Measurements from ENCODE around the gene FAM131A. TPM values are rescaled to one million over a fixed set of nuclear protein-coding genes. Genes with fewer than 3 reads are reported as not detected.

Gene FAM131A
- total RNA-seq (2014; rRNA removed; shearing (Covaris generic)): 10.7 and 12.6 TPM in 2 replicates
- polyA plus RNA-seq (2014; cell fraction: nucleus; rRNA removed): 22.3 and 25.4 TPM in 2 replicates

GRCh38 chr3:184337399-184337714, at the start of gene FAM131A:
Gene FAM131A (plus strand): TSS chr3:184337600. CDS start chr3:184337631, 31 bp downstream.
- no peak for DNase-seq (ENCODE audit: extremely low read depth, low read depth)

GRCh38 chr3:184289426-184289938, 47.9 kb upstream of the FAM131A start:
- DNase-seq (ENCODE audit: extremely low read depth, low read depth): peak; percentile 42

GRCh38 chr3:184290331-184290730, 47.1 kb upstream of the FAM131A start:
- no peak for DNase-seq (ENCODE audit: extremely low read depth, low read depth)

GRCh38 chr3:184291044-184291737, 46.2 kb upstream of the FAM131A start:
- no peak for DNase-seq (ENCODE audit: extremely low read depth, low read depth)

- DNase-seq (ENCODE audit: extremely low read depth, low read depth): no peak
Measured at GRCh38 chr3:184291738-184292445, 45.5 kb upstream of the FAM131A start.

GRCh38 chr3:184295771-184296170, 41.6 kb upstream of the FAM131A start:
- DNase-seq (ENCODE audit: extremely low read depth, low read depth): no peak

GRCh38 chr3:184296616-184297015, 40.8 kb upstream of the FAM131A start:
- DNase-seq (ENCODE audit: extremely low read depth, low read depth): no peak

- DNase-seq (ENCODE audit: extremely low read depth, low read depth): peak; percentile 91
Measured at GRCh38 chr3:184298759-184299487, 38.5 kb upstream of the FAM131A start, which contains the start of gene PSMD2. Gene PSMD2 (plus strand): TSS chr3:184299241. CDS start chr3:184299267, 26 bp downstream.

GRCh38 chr3:184299488-184300377, 37.7 kb upstream of the FAM131A start:
- no peak for DNase-seq (ENCODE audit: extremely low read depth, low read depth)

- DNase-seq (ENCODE audit: extremely low read depth, low read depth): no peak
Measured at GRCh38 chr3:184300378-184300720, 37.1 kb upstream of the FAM131A start.

GRCh38 chr3:184305577-184305976, 31.8 kb upstream of the FAM131A start:
- no peak for DNase-seq (ENCODE audit: extremely low read depth, low read depth)

- no peak for DNase-seq (ENCODE audit: extremely low read depth, low read depth)
Measured at GRCh38 chr3:184306341-184306972, 30.9 kb upstream of the FAM131A start.

- no peak for DNase-seq (ENCODE audit: extremely low read depth, low read depth)
Measured at GRCh38 chr3:184307915-184308314, 29.5 kb upstream of the FAM131A start.

- no peak for DNase-seq (ENCODE audit: extremely low read depth, low read depth)
Measured at GRCh38 chr3:184308744-184309143, 28.7 kb upstream of the FAM131A start.

- DNase-seq (ENCODE audit: extremely low read depth, low read depth): no peak
Measured at GRCh38 chr3:184311633-184312032, 25.8 kb upstream of the FAM131A start.

GRCh38 chr3:184314363-184314699, 23.1 kb upstream of the FAM131A start, which contains the start of gene EIF4G1:
Gene EIF4G1 (plus strand): TSS chr3:184314606. CDS start chr3:184315797, 1,191 bp downstream.
- peak; percentile 83 for DNase-seq (ENCODE audit: extremely low read depth, low read depth)

- no peak for DNase-seq (ENCODE audit: extremely low read depth, low read depth)
Measured at GRCh38 chr3:184314700-184315542, 22.5 kb upstream of the FAM131A start.

GRCh38 chr3:184315543-184315867, 21.9 kb upstream of the FAM131A start:
- no peak for DNase-seq (ENCODE audit: extremely low read depth, low read depth)

All from NCI-H460 (cell line).